ENCODE results near the gene TTLL10. TPM values are rescaled to one million over a fixed set of nuclear protein-coding genes. Genes with fewer than 3 reads are reported as not detected.

TTLL10 gene
- total RNA-seq, 4 donors from 2014 or later: not detected

GRCh38 chr1:1146026-1146425 is 27.7 kb upstream of the TTLL10 start:
- Histone ChIP-seq H3K36me3 (no peaks in the 10 kb centered on the region), H3K27ac (no peak overlapping the region), H3K9me3 (no peaks in the 10 kb centered on the region), H3K4me1 (peaks cover 19% of the 10 kb centered on the region), H3K27me3 (peaks cover 31% of the 10 kb centered on the region), H3K4me3 (no peak overlapping the region)
- no peak for DNase-seq (ENCODE audit: low spot score in 2 of 2)
- 87% methylated on average over 11 of the region's 14 CpGs for WGBS
- TF ChIP-seq POLR2A (IDR thresholded peaks at IDR 0.05) (no peak), EP300 (IDR thresholded peaks at IDR 0.05) (no peak), CTCF (IDR thresholded peaks at IDR 0.05) (no peak), POLR2AphosphoS5 (IDR thresholded peaks at IDR 0.05) (no peak)

GRCh38 chr1:1146596-1146995 is 27.1 kb upstream of the TTLL10 start:
- Histone ChIP-seq H3K4me1 (peaks cover 19% of the 10 kb centered on the region), H3K36me3 (no peaks in the 10 kb centered on the region), H3K27ac (no peak overlapping the region), H3K9me3 (no peaks in the 10 kb centered on the region), H3K27me3 (peaks cover 28% of the 10 kb centered on the region), H3K4me3 (no peak overlapping the region)
- DNase-seq (ENCODE audit: low spot score in 2 of 2): no peak
- 79% methylated on average over 15 of the region's 15 CpGs for WGBS
- TF ChIP-seq CTCF (IDR thresholded peaks at IDR 0.05) (no peak), POLR2A (IDR thresholded peaks at IDR 0.05) (no peak), EP300 (IDR thresholded peaks at IDR 0.05) (no peak), POLR2AphosphoS5 (IDR thresholded peaks at IDR 0.05) (no peak)

DNA sequence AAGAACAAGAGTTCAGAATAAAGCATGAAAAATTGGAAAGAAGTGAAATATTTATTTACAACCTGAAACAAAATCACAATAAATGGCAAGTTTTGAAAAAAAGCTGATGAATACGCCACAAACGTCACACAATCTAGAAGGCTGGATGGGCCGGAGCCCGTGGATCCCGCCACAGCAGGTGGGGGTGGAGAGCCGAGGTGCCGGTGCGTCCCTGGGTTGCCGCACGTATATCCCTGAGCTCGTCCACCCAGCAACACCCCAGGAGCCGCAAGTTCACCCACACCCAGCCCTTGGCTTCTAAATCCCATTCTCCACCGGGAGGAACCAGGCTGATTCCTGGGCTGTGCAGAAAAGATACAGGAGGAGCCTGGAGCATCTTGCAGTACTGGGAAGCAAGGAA is 25.6 kb upstream of the TTLL10 start:
- 88% methylated on average over 13 of the region's 13 CpGs for WGBS
- Histone ChIP-seq H3K4me1 (peaks cover 19% of the 10 kb centered on the region), H3K36me3 (no peaks in the 10 kb centered on the region), H3K9me3 (no peaks in the 10 kb centered on the region), H3K4me3 (no peak overlapping the region), H3K27me3 (peaks cover 20% of the 10 kb centered on the region), H3K27ac (no peak overlapping the region)
- DNase-seq (ENCODE audit: low spot score in 2 of 2): no peak
- TF ChIP-seq EP300 (IDR thresholded peaks at IDR 0.05) (no peak), CTCF (IDR thresholded peaks at IDR 0.05) (no peak), POLR2AphosphoS5 (IDR thresholded peaks at IDR 0.05) (no peak)

DNA sequence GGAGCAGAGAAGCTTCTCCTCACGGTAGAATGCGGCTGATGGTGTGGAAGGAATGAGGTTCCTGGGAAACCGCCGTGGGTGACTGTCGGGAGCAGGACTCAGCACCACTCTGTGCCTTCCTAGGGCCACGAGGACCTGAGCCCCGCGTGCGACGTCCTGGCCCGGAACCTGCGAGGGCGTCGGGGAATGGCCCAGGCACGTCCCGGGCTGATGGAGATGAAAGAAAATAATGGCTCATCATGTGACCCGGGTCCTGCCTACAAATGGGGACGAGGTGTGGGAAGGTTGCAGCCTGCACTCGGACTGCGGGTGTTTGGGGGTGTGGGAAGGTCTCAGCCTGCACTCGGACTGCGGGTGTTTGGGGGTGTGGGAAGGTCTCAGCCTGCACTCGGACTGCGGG is 25.1 kb upstream of the TTLL10 start:
- Histone ChIP-seq H3K27ac (no peak overlapping the region), H3K4me3 (no peak overlapping the region), H3K36me3 (no peaks in the 10 kb centered on the region), H3K27me3 (peaks cover 16% of the 10 kb centered on the region), H3K4me1 (peaks cover 17% of the 10 kb centered on the region), H3K9me3 (no peaks in the 10 kb centered on the region)
- WGBS: 69% methylated on average over 23 of the region's 24 CpGs
- no peak for DNase-seq (ENCODE audit: low spot score in 2 of 2)
- TF ChIP-seq POLR2A (IDR thresholded peaks at IDR 0.05) (no peak), EP300 (IDR thresholded peaks at IDR 0.05) (no peak), POLR2AphosphoS5 (IDR thresholded peaks at IDR 0.05) (no peak), CTCF (IDR thresholded peaks at IDR 0.05) (no peak)

- no peaks in the 10 kb centered on the region for H3K36me3 ChIP-seq
- 81% methylated on average over 15 of the region's 15 CpGs for WGBS
- no peak for TF ChIP-seq POLR2AphosphoS5 (IDR thresholded peaks at IDR 0.05)
- TF ChIP-seq EP300 (IDR thresholded peaks at IDR 0.05): no peak
- no peak for TF ChIP-seq POLR2A (IDR thresholded peaks at IDR 0.05)
- no peak for TF ChIP-seq CTCF (IDR thresholded peaks at IDR 0.05)
- no peak overlapping the region for H3K4me3 ChIP-seq
- peaks cover 16% of the 10 kb centered on the region for H3K27me3 ChIP-seq
- H3K4me1 ChIP-seq: peaks cover 9% of the 10 kb centered on the region
- H3K27ac ChIP-seq: no peak overlapping the region
- H3K9me3 ChIP-seq: no peaks in the 10 kb centered on the region
- DNase-seq (ENCODE audit: low spot score in 2 of 2): no peak
Observed at GRCh38 chr1:1149416-1149815, 24.3 kb upstream of the TTLL10 start.
